Neural progenitor cell (in vitro differentiated cells): ENCODE measurements around the gene WDR5.

Experiments
- CTCF ChIP-seq: fragments of 200-600 bp; sonication (generic); IDR thresholded peaks from 2 replicates; pipeline ENCODE4 v1.5.1; 2017; ENCODE audit warnings: antibody characterized with exemption, mild to moderate bottlenecking
- EZH2 ChIP-seq: fragments of 200-600 bp; sonication (generic); IDR thresholded peaks from 2 replicates; pipeline ENCODE4 v1.6.1; 2017; ENCODE audit warnings: antibody characterized with exemption, mild to moderate bottlenecking, moderate library complexity

DNA sequence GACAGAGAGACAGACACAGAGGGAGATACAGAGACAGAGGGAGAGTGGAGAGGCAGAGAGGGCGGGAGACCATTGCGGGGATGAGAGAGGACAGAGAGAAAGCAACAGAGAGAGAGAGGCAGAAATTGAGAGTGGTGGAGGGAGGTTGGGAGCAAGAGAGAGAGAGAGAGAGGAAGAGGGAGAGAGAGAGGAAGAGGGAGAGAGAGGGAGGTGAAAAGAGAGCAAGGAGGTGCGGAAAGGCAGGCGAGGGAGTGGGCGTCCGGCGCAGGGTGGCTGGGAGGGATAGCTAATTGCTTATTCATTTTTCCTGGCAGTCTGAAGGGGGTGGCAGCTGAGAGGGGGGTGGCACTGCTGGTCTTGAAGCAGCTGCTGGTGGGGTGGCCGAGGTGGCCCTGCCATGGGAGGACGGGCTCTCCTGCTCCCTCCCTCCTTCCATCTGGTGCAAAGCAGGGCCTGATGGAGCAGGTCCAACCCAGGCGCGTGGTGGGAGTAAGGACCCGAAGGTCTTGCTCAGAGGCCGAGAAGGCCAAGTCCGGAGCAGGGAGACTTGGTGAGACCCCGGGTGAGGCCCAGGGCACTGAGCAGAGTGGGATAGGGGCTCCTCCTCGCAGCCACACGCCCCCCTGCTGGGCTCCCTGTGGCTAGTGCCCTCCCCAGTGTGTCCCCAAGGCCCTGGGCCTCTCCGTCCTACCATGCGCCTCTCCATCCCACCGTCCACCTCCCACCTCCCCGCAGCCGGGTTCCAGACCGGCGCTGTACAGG is 53.8 kb downstream of the WDR5 start:
- TF ChIP-seq CTCF (no peak), EZH2 (no peak)
